Right lobe of liver (tissue), 4 donors: ENCODE results near the gene TFF1.

Source experiments
- POLR2A ChIP-seq: fragments of 450-650 bp; IDR thresholded peaks from one replicate; pipeline ENCODE4 v1.6.1; 2017; ENCODE audit warnings: antibody characterized with exemption, mild to moderate bottlenecking
- TF ChIP-seq, protein P1 (sequence below), 4 donors: fragments of 200-600 bp in 3 of 4; fragments of 450-650 bp in 1 of 4; IDR thresholded peaks; one replicate each; pipeline versions ENCODE4 v1.5.1 to v1.8.0; 2016 to 2022; ENCODE audit warnings: antibody characterized with exemption in 4 of 4, mild to moderate bottlenecking in 2 of 4
- donor health status: DM: no; HTN: no; CAD: no.
- donor health status: DM: no; HTN: no; CAD: no.
- donor health status: DM: no; HTN: yes; CAD: no.

DNA sequence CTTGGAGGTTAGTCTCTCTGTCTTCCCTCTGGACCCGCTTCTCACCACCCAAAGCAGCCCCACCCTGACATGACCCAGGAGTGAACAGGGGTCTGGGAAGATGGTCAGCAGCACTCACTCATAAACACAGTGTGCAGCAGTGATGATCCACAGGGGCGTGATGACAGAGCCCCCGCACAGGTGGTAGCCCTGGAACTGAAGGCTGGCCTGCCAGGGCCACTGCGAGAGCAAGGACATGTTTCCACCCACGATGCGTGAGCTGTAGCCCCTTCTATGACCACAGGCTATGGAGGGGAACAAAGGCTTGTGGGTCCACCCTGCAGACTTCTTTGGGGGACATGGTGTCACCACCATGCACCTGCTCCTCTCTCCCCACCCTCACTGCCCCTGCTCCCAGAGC lies 16.6 kb upstream of the TFF1 start:
- TF ChIP-seq, protein P1, sequence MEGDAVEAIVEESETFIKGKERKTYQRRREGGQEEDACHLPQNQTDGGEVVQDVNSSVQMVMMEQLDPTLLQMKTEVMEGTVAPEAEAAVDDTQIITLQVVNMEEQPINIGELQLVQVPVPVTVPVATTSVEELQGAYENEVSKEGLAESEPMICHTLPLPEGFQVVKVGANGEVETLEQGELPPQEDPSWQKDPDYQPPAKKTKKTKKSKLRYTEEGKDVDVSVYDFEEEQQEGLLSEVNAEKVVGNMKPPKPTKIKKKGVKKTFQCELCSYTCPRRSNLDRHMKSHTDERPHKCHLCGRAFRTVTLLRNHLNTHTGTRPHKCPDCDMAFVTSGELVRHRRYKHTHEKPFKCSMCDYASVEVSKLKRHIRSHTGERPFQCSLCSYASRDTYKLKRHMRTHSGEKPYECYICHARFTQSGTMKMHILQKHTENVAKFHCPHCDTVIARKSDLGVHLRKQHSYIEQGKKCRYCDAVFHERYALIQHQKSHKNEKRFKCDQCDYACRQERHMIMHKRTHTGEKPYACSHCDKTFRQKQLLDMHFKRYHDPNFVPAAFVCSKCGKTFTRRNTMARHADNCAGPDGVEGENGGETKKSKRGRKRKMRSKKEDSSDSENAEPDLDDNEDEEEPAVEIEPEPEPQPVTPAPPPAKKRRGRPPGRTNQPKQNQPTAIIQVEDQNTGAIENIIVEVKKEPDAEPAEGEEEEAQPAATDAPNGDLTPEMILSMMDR (IDR thresholded peaks at IDR 0.05) = no peak
- no peak for TF ChIP-seq POLR2A
